Prostate gland (tissue), 2 donors: ENCODE measurements around the gene MSANTD3. TPM values are rescaled to one million over a fixed set of nuclear protein-coding genes. Genes with fewer than 3 reads are reported as not detected.

Experiments used
- DNase-seq: peaks from one replicate; pipeline ENCODE4 v3.0.0-alpha.2; 2019; ENCODE audit warnings: low spot score
- H3K27ac ChIP-seq, 2 donors: fragments of 200-600 bp; sonication (generic); 2 replicates each; pipeline ENCODE4 v1.5.1; 2017 to 2019
- H3K27me3 ChIP-seq: fragments of 200-600 bp; sonication (generic); replicated peaks from 2 replicates; pipeline ENCODE4 v1.5.1; 2019; ENCODE audit not compliant: insufficient read depth
- H3K36me3 ChIP-seq, 2 donors: fragments of 200-600 bp; sonication (generic); 1 replicate in 1 of 2; 2 replicates in 1 of 2; pipeline versions ENCODE4 v1.5.1 to v1.8.1; 2017 to 2019
- H3K4me1 ChIP-seq: fragments of 200-600 bp; sonication (generic); replicated peaks from 2 replicates; pipeline ENCODE4 v1.5.1; 2019
- H3K4me3 ChIP-seq, 2 donors: fragments of 200-600 bp; sonication (generic); 2 replicates each; pipeline ENCODE4 v1.5.1; 2017 to 2019
- H3K9me3 ChIP-seq: fragments of 200-600 bp; sonication (generic); 2 replicates; pipeline ENCODE4 v1.5.1; 2017
- CTCF ChIP-seq, 4 experiments: fragments of 200-600 bp in 2 of 4; fragments of 450-650 bp in 2 of 4; sonication (generic) in 2 of 4; IDR thresholded peaks; 1 replicate in 3 of 4; 2 replicates in 1 of 4; pipeline ENCODE4 v1.5.1; 2016 to 2019; ENCODE audit warnings: antibody characterized with exemption in 4 of 4, mild to moderate bottlenecking in 2 of 4, moderate library complexity in 2 of 4
- POLR2A ChIP-seq: fragments of 450-650 bp; IDR thresholded peaks from one replicate; pipeline ENCODE4 v1.6.1; 2016; ENCODE audit warnings: antibody characterized with exemption, mild to moderate bottlenecking
- POLR2AphosphoS5 ChIP-seq: sonication (generic); formaldehyde crosslinking; IDR thresholded peaks from one replicate; pipeline ENCODE4 v1.6.1; 2017; ENCODE audit warnings: antibody characterized with exemption
- WGBS: methylation state at CpG from one replicate; pipeline ENCODE4 v1.1.5; 2018; 5-methylcytosine and 5-hydroxymethylcytosine counted together
- intact Hi-C: fragments of 100-400 bp; cut with DNase I; formaldehyde crosslinking; loops from one replicate; pipeline ENCODE4 v1.14.2; 2022
- total RNA-seq, 2 donors: library from RNA; depleted of rRNA; stranded (reverse); fragments of >200 nt; gene quantifications; one replicate each; pipeline ENCODE4 v1.1.0, GENCODE V29; 2016

MSANTD3 gene
- total RNA-seq, 2 donors from 2014 or later: 17.3 to 24.5 TPM

GRCh38 chr9:100431886-100432285 lies 4.9 kb downstream of the MSANTD3 start:
- Histone ChIP-seq H3K36me3 (no peaks in the 10 kb centered on the region), H3K4me3 (no peak overlapping the region), H3K9me3 (no peaks in the 10 kb centered on the region), H3K27ac (no peak overlapping the region), H3K4me1 (no peaks in the 10 kb centered on the region), H3K27me3 (no peaks in the 10 kb centered on the region)
- 86% methylated on average over 5 of the region's 5 CpGs for WGBS
- TF ChIP-seq POLR2AphosphoS5 (no peak), POLR2A (no peak), CTCF (IDR thresholded peaks at IDR 0.05) (no peak)
- intact Hi-C loops: no loop called here
- DNase-seq: no peak

GRCh38 chr9:100432736-100433135 lies 5.8 kb downstream of the MSANTD3 start:
- Histone ChIP-seq H3K4me1 (no peaks in the 10 kb centered on the region), H3K9me3 (no peaks in the 10 kb centered on the region), H3K4me3 (no peak overlapping the region), H3K27ac (no peak overlapping the region), H3K27me3 (no peaks in the 10 kb centered on the region), H3K36me3 (no peaks in the 10 kb centered on the region)
- TF ChIP-seq POLR2AphosphoS5: no peak
- TF ChIP-seq CTCF (IDR thresholded peaks at IDR 0.05): no peak
- no peak for TF ChIP-seq POLR2A
- 91% methylated on average over 3 of the region's 3 CpGs for WGBS
- DNase-seq: no peak
- intact Hi-C loops: no loop called here

GRCh38 chr9:100436571-100436970 lies 9.6 kb downstream of the MSANTD3 start:
- Histone ChIP-seq H3K9me3 (no peaks in the 10 kb centered on the region), H3K27me3 (no peaks in the 10 kb centered on the region), H3K36me3 (no peaks in the 10 kb centered on the region), H3K27ac (no peak overlapping the region), H3K4me1 (no peaks in the 10 kb centered on the region), H3K4me3 (no peak overlapping the region)
- 66% methylated on average over 7 of the region's 7 CpGs for WGBS
- intact Hi-C loops: no loop called here
- DNase-seq: no peak
- no peak for TF ChIP-seq POLR2A
- TF ChIP-seq POLR2AphosphoS5: no peak
- no peak for TF ChIP-seq CTCF (IDR thresholded peaks at IDR 0.05)

GRCh38 chr9:100437860-100438805 lies 11.2 kb downstream of the MSANTD3 start:
- intact Hi-C loops: no loop called here
- H3K4me1 ChIP-seq: no peaks in the 10 kb centered on the region

More at GRCh38 chr9:100437860-100438805, 11.2 kb downstream of the MSANTD3 start:
- Histone ChIP-seq H3K36me3 (no peaks in the 10 kb centered on the region), H3K4me3 (no peak overlapping the region), H3K9me3 (no peaks in the 10 kb centered on the region), H3K27me3 (no peaks in the 10 kb centered on the region), H3K27ac (no peak overlapping the region)
- 89% methylated on average over 1 of the region's 1 CpG for WGBS
- peak; percentile 73 to 96 (median 86) for TF ChIP-seq CTCF (IDR thresholded peaks at IDR 0.05)
- TF ChIP-seq POLR2A: no peak
- DNase-seq: peak; percentile 67
